GDM1 (cell line): ENCODE data around the gene TEX22.

ENCODE experiments used
- DNase-seq: peaks from one replicate; lab custom pipeline; 2025; lab: John Stamatoyannopoulos, UW

The TEX22 gene

GRCh38 chr14:105400016-105400415 lies 1.7 kb downstream of the TEX22 start:
- DNase-seq = no peak

GRCh38 chr14:105401699-105402098 lies 3.4 kb downstream of the TEX22 start:
- no peak for DNase-seq

DNA sequence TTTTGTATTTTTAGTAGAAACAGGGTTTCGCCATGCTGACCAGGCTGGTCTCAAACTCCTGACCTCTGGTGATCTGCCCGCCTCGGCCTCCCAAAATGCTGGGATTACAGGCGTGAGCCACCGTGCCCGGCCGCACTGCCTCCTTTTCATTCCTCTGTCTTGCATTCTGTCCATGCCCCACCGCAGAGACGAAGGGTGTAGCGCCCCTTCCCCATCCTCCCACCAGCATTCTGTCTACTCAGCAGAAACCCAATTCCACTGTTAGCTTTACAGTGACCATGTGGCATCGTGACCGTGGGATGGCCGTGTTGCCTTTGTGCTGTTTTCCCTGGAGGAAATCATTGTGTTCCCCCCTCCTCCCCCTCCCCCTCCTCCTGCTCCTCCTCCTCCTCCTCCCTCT lies 10.3 kb downstream of the TEX22 start:
- no peak for DNase-seq

DNA sequence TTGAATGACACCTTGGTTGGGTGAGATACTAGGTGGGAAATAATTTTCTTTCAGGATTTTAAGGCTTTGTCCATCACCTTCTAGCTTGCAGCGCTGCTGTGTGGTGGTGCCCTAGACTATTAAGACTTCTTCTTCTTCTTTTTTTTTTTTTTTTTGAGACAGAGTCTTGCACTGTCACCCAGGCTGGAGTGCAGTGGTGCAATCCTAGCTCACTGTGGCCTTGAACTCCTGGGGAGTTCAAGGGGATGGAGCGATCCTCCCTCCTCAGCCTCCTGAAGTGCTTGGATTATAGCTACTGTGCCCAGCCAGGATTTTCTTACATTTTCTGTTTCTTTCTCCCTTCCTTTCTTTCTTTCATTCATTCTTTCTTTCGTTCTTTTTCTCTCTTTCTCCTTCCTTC lies 11.0 kb downstream of the TEX22 start:
- DNase-seq = no peak

DNA sequence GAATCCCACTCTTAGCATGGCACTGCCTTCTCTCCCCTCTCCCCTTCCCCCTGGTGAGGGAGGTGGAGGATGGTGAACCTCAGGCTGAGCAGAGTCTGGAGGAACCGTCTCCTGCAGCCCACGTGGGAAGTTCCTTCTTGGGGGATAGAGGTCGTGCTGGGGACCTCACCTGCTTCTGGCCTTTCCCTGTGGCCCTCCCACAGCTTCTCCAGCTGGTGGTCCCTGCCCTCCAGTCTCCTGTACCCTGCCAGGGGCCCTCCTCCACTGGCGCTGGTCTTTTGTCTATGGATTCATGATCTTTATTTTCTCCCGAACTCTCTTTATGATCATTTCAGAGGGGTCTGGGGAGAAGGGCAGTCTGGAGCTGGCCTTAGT lies 12.3 kb downstream of the TEX22 start:
- DNase-seq = no peak

DNA sequence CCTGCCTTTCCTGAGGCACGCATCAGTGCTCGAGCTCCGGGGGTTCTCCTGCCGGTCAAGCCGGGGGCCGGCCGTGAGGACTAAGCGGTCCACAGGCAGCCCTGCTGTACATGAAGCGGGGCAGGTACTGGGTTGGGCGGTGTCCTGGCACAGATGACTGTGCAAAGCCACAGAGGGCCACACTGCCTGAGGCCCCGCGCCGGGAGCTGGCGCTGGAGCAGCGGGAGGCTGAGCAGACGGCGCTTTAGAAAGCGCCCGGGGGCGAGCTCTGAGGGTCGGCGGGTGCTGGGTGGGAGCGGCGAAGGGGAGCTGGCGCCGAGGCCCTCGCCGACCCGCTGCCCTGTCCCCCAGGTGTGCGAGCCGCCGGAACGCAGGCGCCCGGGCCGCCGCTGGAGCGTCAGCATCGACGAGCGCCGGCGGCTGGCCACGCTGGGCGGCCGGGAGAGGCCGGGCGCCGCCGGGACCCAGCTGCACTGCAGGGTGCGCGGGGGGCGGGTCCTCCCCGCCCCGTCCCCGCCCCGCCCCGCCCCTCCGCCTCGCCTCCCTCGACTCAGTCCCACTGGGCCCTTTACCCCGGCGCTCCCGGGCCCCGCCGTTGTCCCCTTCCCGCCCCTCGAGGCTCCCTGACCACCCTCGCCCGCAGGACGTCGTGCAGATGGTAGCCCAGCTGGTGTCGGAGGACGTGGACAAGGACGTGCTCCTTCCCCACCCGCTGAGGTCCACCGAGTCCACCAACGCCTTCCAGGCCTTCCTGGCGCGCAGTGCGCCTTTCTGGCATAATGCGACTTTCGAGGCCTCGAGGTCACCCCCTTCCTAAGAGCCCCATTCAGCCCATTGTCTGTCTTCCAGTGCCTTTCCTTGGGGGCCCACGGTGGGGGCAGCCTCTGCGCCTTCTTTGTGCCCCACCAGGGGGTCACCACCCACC lies 12.9 kb downstream of the TEX22 start:
- DNase-seq = no peak

- DNase-seq = no peak
Measured at GRCh38 chr14:105411985-105412770, 13.8 kb downstream of the TEX22 start.

DNA sequence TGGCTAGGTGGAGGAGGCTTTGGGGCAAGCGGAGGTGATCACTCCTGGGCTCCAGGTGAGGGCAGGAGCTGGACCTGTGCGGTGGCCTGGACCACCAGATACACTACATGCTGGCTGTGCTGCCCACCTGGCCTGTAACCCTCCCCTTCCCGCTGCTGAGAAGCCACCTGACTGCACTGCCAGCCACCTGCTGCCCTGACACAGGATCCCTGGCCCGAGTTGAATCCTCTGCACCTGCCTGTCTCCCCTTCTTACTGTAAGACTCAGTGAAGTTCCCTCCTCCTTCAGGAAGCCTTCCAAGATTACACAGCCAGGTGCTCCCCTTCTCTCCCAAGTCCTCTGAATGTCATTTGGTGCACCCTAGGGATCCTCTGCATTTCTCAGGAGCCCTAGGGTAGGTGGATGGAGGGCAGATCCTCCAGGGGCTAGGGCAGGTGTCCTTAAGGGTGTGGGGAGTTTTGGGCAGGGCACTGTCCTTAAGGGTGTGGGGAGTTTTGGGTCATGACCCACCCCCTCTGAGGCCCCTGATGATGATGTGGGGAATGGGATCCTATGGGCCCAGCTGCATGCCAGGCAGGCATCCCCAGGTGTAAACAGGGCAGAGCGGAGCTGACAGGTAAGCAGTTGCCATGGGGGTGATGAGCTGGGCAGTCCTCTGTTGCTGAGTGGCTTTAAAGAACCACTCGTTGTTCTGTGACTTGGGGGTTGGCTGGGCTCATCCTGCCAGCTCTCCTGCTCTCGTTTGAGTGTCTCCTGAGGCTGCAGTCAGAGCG lies 14.6 kb downstream of the TEX22 start:
- DNase-seq = no peak

DNA sequence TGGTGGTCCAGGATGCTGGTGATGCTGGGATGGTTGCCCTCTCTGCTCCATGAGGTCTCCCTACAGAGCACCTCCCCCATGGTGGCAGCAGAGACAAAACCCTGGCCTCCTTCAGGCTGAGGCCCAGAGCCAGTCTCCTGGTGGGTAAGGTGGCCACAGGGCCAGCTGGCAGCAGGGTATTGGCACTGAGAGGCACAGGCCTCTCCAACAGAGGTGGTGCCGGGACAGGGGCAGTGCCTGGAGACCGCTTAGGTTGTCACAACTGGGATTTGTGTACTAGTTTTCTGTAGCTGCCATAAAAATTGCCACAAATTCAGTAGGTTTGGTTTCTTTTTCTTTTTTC lies 15.2 kb downstream of the TEX22 start:
- no peak for DNase-seq

GRCh38 chr14:105414456-105415371 lies 16.4 kb downstream of the TEX22 start:
- no peak for DNase-seq

- DNase-seq = no peak
Measured at GRCh38 chr14:105415481-105416428, 17.4 kb downstream of the TEX22 start.

GRCh38 chr14:105416671-105417070 lies 18.3 kb downstream of the TEX22 start:
- no peak for DNase-seq

DNA sequence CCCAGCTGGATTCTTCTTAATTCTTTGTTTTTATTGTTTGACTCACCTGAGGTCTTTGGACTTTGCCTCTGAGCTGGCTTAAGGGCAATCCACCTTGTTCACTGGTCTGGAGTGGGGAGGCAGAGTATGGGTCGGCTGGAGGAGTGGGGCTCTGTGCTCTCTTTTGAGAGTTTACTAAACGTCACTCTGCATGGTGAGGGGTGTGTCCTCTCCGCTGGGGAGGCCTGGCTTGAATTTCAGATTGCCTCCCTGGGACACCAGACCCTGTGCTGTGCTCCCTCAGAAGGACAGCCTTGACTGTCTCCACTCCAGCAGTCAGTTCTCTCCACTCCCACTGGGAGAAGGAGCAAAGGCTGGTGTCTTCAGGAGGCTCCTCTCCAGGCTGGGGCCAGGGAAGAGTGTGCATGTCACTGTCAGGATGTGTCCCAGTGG lies 19.4 kb downstream of the TEX22 start:
- no peak for DNase-seq

DNA sequence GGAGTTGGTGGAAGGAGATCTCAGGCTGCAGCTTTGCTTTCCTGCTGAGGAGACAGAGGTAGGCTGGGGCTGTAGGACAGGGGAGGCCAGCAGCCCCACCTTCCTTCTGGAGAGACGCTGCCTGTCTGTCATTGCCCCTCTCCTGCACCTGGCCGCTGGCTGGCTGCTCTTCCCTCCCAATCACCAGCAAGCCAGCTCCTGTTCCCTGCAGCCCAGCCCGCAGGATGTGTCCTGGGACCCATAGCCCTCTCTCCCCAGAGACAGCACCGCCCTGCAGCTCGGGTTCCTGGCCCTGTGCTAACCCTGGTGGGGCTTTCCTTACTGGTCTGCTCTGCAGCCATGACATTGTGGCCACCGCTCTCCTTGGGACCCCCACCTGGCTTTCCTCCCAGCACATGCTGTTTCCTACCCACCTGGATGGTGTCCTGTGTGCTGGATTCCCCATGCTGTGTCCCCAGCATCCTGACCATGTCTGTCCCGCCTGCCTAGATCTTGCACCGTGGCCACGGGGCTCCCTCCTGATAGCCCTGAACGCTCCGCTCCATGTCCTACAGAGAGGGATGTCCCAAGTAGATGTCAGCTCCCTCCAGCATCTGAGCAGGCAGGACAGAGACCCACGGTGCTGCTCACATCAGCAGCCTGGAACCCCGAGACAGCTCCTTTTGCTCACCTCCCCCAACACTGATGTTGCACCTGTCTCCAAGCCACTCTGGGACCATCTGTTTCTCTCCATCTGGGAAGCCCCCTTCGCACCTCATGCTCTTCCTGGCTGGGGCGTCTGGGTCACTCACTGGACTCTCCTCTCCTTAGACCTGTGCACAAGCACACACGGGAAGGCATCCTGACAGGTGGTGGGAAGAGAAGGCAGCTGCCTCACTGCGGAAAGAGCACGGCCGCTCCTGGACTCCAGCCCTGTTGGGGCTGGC lies 20.2 kb downstream of the TEX22 start:
- no peak for DNase-seq

GRCh38 chr14:105419195-105420091 lies 21.1 kb downstream of the TEX22 start, which contains the start of gene MTA1:
MTA1 (plus strand) TSS chr14:105419827; CDS start chr14:105420036, 209 bp downstream.
- DNase-seq = peak; percentile 30

DNA sequence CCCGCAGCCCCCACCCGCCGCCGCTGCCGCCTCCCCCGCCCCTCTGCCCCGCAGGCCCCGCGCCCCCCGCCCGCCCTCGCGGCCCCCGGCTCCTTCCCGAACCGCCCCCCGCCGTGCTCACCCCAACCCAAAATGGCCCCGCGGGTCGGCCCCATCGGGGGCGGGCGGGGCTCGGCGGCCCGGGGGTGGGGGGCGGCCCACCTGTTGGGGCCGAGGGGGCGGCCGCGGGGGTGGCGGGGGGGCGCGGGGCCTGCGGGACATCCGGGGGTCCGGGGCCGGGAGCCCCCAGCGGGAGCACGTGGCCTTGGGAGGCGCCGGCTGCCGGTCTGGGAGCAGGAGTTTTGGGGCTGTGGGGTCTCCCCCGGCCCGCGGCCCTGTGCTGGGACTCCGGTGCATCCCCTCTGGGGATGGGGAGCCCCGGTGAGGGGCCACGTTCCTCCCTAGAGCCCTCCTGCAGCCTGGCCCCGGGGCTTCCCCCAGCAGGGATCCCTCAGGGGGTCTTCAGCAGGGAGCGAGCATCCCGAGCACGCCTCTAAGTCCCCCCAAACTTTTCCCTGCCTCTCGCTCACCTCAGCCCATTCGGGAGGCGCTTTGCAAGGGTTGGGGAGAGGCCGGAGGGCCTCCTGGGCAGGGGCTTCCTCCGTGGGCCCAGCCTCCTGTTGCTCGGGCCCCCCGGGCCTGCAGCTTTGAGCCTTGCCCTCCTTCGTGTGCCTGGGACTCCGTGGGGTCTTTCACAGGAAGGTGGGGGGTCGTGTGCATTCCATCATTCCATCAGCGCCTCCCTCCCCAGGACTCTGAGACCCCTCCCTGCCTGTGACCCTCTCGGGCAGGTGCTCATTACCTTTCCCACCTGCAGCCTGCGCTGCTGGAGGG lies 22.0 kb downstream of the TEX22 start:
- no peak for DNase-seq
